ENCODE results near the gene CTIF.

The CTIF gene

DNA sequence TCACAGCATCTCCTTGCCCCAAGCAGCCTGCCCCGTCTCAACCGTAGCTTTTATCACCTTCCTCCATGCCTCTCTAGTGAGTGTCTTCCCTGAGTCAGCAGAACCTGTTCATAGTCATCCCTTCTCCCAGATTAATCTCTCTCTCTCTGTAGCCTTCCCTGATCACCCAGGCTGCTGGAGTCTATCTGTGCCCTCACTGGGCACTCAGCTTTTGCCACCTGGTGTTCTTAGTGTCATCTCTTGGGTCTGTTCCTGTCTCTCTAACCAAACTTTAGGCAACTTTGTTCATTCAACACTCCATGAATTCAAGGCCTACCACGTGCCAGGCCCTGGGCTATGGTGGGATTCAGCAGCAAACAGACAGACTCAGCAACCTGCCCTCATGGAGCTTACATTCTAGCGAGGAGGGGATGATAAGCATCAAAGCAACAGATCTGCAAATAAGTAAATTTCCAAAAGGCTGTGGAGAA lies 252.8 kb downstream of the CTIF start:
- H3K27ac ChIP-seq, result no peak overlapping the region
- TF ChIP-seq, protein P1, sequence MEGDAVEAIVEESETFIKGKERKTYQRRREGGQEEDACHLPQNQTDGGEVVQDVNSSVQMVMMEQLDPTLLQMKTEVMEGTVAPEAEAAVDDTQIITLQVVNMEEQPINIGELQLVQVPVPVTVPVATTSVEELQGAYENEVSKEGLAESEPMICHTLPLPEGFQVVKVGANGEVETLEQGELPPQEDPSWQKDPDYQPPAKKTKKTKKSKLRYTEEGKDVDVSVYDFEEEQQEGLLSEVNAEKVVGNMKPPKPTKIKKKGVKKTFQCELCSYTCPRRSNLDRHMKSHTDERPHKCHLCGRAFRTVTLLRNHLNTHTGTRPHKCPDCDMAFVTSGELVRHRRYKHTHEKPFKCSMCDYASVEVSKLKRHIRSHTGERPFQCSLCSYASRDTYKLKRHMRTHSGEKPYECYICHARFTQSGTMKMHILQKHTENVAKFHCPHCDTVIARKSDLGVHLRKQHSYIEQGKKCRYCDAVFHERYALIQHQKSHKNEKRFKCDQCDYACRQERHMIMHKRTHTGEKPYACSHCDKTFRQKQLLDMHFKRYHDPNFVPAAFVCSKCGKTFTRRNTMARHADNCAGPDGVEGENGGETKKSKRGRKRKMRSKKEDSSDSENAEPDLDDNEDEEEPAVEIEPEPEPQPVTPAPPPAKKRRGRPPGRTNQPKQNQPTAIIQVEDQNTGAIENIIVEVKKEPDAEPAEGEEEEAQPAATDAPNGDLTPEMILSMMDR (IDR thresholded peaks at IDR 0.05), result no peak
- TF ChIP-seq ZFX (IDR thresholded peaks at IDR 0.05; ENCODE audit: borderline replicate concordance), result no peak

DNA sequence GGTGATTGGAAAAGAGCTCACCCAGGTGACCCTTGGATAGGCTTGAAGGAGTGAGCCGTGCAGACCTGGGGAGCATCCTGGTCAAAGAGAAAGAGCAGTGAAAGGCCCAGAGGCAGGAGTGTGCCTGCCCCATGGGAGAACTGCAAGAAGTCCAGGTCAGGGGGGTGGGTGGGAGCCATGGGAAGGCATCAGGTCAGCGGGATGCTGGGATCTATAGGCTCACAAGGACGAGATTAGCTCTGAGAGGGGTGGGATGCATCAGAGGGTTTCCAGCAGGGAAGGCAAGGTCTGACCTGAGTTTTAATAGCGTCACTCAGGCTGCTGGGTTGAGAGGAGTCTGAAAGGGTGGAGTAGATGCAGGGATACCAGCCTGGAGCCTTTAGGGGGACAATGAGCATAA lies 253.3 kb downstream of the CTIF start:
- no peak for TF ChIP-seq ZFX (IDR thresholded peaks at IDR 0.05; ENCODE audit: borderline replicate concordance)
- TF ChIP-seq, protein P1 (IDR thresholded peaks at IDR 0.05), result no peak
- no peak overlapping the region for H3K27ac ChIP-seq

DNA sequence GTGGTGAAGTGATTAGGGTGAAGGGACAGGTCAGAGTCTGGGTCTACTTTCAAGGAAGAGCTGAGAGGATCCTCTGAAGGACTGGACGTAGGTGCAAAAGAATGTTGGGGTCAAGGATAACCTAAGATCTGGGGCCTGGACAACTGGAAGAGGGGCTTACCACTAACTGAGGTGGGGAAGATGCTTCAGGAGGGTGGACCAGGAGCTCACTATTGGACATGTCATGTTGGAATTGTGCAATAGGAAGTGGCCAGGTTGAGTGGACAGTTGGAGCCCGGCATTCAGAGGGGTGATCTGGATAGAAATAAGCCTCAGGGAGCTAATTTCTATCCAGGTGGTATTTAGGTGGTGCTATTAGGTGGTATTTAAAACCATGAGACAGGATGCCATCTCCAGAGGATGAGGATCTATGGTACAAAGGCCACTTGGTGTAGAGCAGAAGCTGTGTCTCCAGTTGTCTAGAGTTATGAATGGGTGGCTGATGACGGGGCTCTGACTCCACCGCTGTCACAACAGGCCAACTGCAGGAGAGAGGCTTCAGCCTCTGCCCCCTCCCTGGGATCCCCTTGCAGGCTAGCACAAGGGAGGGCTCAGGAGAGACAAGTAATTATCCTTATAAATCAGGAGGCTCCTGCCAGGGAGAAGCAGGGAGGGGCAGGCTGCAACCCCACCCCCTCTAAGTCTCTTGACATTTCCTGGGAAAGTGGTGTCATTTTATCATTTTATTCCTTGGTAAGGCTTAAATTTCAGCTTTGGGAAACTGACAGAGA lies 254.0 kb downstream of the CTIF start:
- TF ChIP-seq ZFX (IDR thresholded peaks at IDR 0.05; ENCODE audit: borderline replicate concordance), result no peak
- TF ChIP-seq, protein P1 (IDR thresholded peaks at IDR 0.05), result no peak

DNA sequence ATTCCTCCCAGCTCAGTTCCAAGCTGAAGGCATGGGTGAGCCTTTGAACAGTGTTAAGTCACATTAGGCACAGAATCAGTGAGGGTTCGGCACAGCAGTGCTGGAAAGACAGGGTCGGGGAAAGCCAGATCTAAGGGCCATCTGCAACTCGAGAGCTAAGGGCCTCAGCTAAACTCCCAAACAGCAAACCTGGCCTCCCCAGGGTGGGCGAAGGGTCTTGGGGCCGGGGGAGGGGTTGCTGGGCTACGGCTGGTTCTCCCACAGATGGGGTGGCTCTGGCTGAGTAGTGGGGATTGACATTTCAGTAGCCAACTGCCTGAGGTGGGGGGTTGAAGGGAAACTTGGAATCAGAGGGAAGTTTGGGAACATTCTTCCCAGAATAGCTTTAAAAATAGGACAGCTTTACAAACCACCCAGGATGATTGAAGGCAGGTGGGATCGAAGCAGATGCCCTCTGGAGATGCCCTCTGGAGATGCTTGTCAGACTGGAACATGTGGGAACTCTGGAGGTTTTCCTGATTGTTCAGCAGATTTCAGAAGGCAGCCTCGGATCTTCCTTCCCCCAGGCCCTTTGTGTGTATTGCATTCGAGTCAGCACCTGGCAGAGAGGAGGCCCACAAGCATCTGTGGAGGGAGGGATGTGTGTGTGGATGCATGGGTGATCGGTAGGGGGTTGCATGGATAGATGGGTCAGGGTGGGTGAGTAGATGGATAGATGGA lies 255.6 kb downstream of the CTIF start:
- H3K27ac ChIP-seq, result no peak overlapping the region

More for the DNA sequence above, 254.0 kb downstream of the CTIF start:
- H3K27ac ChIP-seq, result no peak overlapping the region

DNA sequence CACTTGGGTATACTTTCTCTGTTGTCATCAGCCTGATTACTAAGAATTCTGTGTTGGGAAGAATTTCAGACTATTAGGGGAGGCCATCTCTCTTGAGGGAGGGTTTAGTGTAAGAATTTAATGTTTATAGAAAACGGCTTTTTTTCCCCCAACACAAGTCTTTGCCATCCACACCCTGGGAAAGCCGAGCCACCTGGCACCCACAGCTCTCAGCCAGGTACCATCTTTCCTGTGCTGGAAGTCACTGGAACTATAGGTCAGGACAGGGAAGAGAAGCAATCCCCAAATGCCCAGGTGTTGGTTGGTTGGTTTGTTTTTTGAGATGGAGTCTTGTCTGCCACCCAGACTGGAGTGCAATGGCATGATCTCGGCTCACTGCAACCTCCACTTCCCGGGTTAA lies 256.9 kb downstream of the CTIF start:
- TF ChIP-seq, protein P1 (IDR thresholded peaks at IDR 0.05), result no peak
- no peak for TF ChIP-seq ZFX (IDR thresholded peaks at IDR 0.05; ENCODE audit: borderline replicate concordance)
- no peak overlapping the region for H3K27ac ChIP-seq

More for the DNA sequence above, 255.6 kb downstream of the CTIF start:
- TF ChIP-seq, protein P1 (IDR thresholded peaks at IDR 0.05), result no peak
- no peak for TF ChIP-seq ZFX (IDR thresholded peaks at IDR 0.05; ENCODE audit: borderline replicate concordance)

DNA sequence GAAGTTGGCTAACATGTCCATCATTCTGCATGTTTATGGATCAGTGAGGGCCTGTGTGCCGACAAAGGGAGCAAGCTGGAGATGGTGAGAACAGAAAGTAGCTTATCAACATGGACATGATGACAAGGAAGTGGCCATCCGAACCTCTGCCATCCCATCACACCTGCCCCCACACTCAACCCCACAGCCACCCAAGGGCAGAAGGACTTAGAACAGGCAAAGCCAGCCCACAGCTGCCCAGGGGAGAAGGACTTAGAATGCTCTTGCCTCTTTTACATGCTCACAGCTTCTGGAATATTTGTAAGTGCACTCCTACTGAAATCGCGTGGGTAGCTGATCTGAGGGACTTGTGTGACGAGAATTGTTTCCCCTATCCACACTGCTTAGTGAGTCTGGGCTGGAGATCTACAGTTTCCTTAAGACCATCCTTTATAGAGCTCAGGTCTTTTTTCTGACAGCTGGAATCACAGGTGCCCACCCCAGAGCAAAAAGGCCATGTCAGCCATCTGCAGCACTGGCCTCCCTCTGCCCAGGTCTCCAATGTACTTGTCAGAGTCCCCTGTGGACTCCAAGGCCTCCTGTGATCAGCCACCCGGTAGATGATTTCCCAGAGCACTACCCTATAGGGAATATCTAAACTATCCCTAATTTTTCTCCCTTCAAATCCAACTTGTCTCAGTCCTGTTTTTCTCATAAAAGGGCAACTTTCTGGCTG lies 257.8 kb downstream of the CTIF start:
- TF ChIP-seq, protein P1 (IDR thresholded peaks at IDR 0.05), result no peak
- no peak for TF ChIP-seq ZFX (IDR thresholded peaks at IDR 0.05; ENCODE audit: borderline replicate concordance)
- no peak overlapping the region for H3K27ac ChIP-seq

All from 22Rv1 (cell line).